H1 (cell line): Measurements from ENCODE around the gene SNW1. TPM values are rescaled to one million over a fixed set of nuclear protein-coding genes. Genes with fewer than 3 reads are reported as not detected.

Experiments used
- CBX8 ChIP-seq: fragments of 300-800, 300-1000 bp; sonication (generic); IDR thresholded peaks from 2 replicates; pipeline ENCODE4 v1.7.1; 2016; ENCODE audit warnings: low read depth, low read length, borderline replicate concordance
- CTBP2 ChIP-seq: IDR thresholded peaks from 2 replicates; pipeline ENCODE4 v1.7.0; 2011; ENCODE audit warnings: borderline replicate concordance, mild to moderate bottlenecking, moderate library complexity, mixed read lengths, low read length; ENCODE audit not compliant: insufficient read depth, insufficient read length
- EGR1 ChIP-seq: IDR thresholded peaks from 2 replicates; pipeline ENCODE4 v1.6.1; 2011; ENCODE audit warnings: low read depth, low read length, borderline replicate concordance
- EZH2 ChIP-seq: fragments of 200-600 bp; sonication (generic); IDR thresholded peaks from 2 replicates; pipeline ENCODE4 v1.7.1; 2012; ENCODE audit warnings: low read depth, mild to moderate bottlenecking, moderate library complexity, low read length, inconsistent platforms; ENCODE audit not compliant: severe bottlenecking
- JUND ChIP-seq: IDR thresholded peaks from 2 replicates; pipeline ENCODE4 v1.6.1; 2011; ENCODE audit warnings: mild to moderate bottlenecking, improper control_type of control experiment, low read length
- NANOG ChIP-seq: IDR thresholded peaks from 2 replicates; pipeline ENCODE4 v1.6.1; 2011; ENCODE audit warnings: low read length, low read depth, mild to moderate bottlenecking, inconsistent platforms; ENCODE audit not compliant: insufficient read depth, poor library complexity, severe bottlenecking
- POU5F1 ChIP-seq: IDR thresholded peaks from 2 replicates; pipeline ENCODE4 v1.6.1; 2011; ENCODE audit warnings: low read depth, mild to moderate bottlenecking, low read length, moderate library complexity
- SP4 ChIP-seq: IDR thresholded peaks from 2 replicates; pipeline ENCODE4 v1.6.1; 2012; ENCODE audit warnings: low read length, inconsistent platforms
- USF2 ChIP-seq: IDR thresholded peaks from 2 replicates; pipeline ENCODE4 v1.6.1; 2011; ENCODE audit warnings: low read length, improper control_type of control experiment
- ZNF274 ChIP-seq: IDR thresholded peaks from 2 replicates; pipeline ENCODE4 v1.7.0; 2012; ENCODE audit warnings: low read length, borderline replicate concordance; ENCODE audit errors: extremely low read depth
- polyA plus RNA-seq, 7 experiments: library from polyadenylated mRNA; depleted of rRNA in 3 of 7; stranded (reverse) in 5 of 7; unstranded in 2 of 7; fragments of >200 nt in 5 of 7; fragments of 200-250 nt in 2 of 7; gene quantifications; 1 replicate in 5 of 7; 2 replicates in 1 of 7; 4 replicates in 1 of 7; pipeline versions ENCODE4 v1.2.1 to v1.2.3, GENCODE V29; 2011 to 2013; ENCODE audit warnings: missing spikeins in 2 of 7, mixed read lengths in 2 of 7
- total RNA-seq: library from RNA; stranded (reverse); fragmentation: NEBNext Ultra II Directional; extraction: Animal tissue kit (Norgen Biotek cat#: 25700); gene quantifications from 2 replicates; pipeline ENCODE4 v1.2.1, GENCODE V29; 2021
- TF ChIP-seq, protein P1 (sequence below): fragments of 300-600 bp; sonication (generic); IDR thresholded peaks from 2 replicates; pipeline ENCODE4 v1.7.1; 2012; ENCODE audit warnings: low read length, moderate library complexity, mild to moderate bottlenecking, inconsistent platforms; ENCODE audit not compliant: insufficient replicate concordance

SNW1 gene
- total and polyA plus RNA-seq, 2 of the 8 experiments (the other 6 are each of a cell fraction or from before 2014, with no cell fraction given): 13.2 to 79.2 TPM

GRCh38 chr14:77805706-77806105 is 44.8 kb upstream of the SNW1 start (continued):
- TF ChIP-seq, protein P1, sequence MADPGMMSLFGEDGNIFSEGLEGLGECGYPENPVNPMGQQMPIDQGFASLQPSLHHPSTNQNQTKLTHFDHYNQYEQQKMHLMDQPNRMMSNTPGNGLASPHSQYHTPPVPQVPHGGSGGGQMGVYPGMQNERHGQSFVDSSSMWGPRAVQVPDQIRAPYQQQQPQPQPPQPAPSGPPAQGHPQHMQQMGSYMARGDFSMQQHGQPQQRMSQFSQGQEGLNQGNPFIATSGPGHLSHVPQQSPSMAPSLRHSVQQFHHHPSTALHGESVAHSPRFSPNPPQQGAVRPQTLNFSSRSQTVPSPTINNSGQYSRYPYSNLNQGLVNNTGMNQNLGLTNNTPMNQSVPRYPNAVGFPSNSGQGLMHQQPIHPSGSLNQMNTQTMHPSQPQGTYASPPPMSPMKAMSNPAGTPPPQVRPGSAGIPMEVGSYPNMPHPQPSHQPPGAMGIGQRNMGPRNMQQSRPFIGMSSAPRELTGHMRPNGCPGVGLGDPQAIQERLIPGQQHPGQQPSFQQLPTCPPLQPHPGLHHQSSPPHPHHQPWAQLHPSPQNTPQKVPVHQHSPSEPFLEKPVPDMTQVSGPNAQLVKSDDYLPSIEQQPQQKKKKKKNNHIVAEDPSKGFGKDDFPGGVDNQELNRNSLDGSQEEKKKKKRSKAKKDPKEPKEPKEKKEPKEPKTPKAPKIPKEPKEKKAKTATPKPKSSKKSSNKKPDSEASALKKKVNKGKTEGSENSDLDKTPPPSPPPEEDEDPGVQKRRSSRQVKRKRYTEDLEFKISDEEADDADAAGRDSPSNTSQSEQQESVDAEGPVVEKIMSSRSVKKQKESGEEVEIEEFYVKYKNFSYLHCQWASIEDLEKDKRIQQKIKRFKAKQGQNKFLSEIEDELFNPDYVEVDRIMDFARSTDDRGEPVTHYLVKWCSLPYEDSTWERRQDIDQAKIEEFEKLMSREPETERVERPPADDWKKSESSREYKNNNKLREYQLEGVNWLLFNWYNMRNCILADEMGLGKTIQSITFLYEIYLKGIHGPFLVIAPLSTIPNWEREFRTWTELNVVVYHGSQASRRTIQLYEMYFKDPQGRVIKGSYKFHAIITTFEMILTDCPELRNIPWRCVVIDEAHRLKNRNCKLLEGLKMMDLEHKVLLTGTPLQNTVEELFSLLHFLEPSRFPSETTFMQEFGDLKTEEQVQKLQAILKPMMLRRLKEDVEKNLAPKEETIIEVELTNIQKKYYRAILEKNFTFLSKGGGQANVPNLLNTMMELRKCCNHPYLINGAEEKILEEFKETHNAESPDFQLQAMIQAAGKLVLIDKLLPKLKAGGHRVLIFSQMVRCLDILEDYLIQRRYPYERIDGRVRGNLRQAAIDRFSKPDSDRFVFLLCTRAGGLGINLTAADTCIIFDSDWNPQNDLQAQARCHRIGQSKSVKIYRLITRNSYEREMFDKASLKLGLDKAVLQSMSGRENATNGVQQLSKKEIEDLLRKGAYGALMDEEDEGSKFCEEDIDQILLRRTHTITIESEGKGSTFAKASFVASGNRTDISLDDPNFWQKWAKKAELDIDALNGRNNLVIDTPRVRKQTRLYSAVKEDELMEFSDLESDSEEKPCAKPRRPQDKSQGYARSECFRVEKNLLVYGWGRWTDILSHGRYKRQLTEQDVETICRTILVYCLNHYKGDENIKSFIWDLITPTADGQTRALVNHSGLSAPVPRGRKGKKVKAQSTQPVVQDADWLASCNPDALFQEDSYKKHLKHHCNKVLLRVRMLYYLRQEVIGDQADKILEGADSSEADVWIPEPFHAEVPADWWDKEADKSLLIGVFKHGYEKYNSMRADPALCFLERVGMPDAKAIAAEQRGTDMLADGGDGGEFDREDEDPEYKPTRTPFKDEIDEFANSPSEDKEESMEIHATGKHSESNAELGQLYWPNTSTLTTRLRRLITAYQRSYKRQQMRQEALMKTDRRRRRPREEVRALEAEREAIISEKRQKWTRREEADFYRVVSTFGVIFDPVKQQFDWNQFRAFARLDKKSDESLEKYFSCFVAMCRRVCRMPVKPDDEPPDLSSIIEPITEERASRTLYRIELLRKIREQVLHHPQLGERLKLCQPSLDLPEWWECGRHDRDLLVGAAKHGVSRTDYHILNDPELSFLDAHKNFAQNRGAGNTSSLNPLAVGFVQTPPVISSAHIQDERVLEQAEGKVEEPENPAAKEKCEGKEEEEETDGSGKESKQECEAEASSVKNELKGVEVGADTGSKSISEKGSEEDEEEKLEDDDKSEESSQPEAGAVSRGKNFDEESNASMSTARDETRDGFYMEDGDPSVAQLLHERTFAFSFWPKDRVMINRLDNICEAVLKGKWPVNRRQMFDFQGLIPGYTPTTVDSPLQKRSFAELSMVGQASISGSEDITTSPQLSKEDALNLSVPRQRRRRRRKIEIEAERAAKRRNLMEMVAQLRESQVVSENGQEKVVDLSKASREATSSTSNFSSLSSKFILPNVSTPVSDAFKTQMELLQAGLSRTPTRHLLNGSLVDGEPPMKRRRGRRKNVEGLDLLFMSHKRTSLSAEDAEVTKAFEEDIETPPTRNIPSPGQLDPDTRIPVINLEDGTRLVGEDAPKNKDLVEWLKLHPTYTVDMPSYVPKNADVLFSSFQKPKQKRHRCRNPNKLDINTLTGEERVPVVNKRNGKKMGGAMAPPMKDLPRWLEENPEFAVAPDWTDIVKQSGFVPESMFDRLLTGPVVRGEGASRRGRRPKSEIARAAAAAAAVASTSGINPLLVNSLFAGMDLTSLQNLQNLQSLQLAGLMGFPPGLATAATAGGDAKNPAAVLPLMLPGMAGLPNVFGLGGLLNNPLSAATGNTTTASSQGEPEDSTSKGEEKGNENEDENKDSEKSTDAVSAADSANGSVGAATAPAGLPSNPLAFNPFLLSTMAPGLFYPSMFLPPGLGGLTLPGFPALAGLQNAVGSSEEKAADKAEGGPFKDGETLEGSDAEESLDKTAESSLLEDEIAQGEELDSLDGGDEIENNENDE: no peak
- TF ChIP-seq EGR1 (no peak), JUND (no peak), CTBP2 (no peak), ZNF274 (no peak), CBX8 (no peak), POU5F1 (no peak), SP4 (no peak), EZH2 (no peak), NANOG (no peak), USF2 (no peak)
